ENCODE results near the gene SORCS3. TPM values are rescaled to one million over a fixed set of nuclear protein-coding genes. Genes with fewer than 3 reads are reported as not detected.

SORCS3 gene
- total RNA-seq, 1 donor from 2014 or later, result not detected

DNA sequence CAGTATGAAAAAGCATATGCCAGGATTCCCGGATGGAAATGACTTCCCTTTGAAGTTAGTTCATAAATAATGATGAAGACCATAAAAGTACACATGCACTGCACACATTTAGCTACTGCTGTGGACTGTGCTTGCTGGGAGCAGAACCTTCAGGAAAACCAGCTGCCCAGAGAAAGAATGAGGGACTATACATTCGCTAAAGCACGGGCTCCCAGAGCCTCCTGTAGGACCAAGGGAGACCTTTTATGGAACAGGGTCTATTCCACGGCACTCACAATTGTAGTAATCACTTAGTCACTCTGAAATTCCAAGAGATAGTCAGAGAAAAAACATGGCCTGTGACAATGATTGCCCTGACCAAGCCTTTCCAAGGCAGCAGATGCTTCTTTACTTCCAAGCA lies 24.1 kb downstream of the SORCS3 start:
- Mint-ChIP-seq H3K9me3 (ENCODE audit: low read depth) (no peaks in the 10 kb centered on the region), H3K36me3 (ENCODE audit: low read depth) (no peaks in the 10 kb centered on the region), H3K27ac (ENCODE audit: unreplicated experiment) (no peak overlapping the region), H3K4me1 (ENCODE audit: low read depth) (no peaks in the 10 kb centered on the region), H3K27me3 (ENCODE audit: low read depth) (peaks cover 13% of the 10 kb centered on the region), H3K4me3 (ENCODE audit: unreplicated experiment) (no peak overlapping the region)
- DNase-seq (ENCODE audit: low spot score), result no peak
- TF ChIP-seq, protein P1, sequence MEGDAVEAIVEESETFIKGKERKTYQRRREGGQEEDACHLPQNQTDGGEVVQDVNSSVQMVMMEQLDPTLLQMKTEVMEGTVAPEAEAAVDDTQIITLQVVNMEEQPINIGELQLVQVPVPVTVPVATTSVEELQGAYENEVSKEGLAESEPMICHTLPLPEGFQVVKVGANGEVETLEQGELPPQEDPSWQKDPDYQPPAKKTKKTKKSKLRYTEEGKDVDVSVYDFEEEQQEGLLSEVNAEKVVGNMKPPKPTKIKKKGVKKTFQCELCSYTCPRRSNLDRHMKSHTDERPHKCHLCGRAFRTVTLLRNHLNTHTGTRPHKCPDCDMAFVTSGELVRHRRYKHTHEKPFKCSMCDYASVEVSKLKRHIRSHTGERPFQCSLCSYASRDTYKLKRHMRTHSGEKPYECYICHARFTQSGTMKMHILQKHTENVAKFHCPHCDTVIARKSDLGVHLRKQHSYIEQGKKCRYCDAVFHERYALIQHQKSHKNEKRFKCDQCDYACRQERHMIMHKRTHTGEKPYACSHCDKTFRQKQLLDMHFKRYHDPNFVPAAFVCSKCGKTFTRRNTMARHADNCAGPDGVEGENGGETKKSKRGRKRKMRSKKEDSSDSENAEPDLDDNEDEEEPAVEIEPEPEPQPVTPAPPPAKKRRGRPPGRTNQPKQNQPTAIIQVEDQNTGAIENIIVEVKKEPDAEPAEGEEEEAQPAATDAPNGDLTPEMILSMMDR (IDR thresholded peaks at IDR 0.05), result no peak

- H3K27ac Mint-ChIP-seq (ENCODE audit: unreplicated experiment), result no peak overlapping the region
These were observed 25.0 kb downstream of the SORCS3 start for GRCh38 chr10:104666106-104666505.

DNA sequence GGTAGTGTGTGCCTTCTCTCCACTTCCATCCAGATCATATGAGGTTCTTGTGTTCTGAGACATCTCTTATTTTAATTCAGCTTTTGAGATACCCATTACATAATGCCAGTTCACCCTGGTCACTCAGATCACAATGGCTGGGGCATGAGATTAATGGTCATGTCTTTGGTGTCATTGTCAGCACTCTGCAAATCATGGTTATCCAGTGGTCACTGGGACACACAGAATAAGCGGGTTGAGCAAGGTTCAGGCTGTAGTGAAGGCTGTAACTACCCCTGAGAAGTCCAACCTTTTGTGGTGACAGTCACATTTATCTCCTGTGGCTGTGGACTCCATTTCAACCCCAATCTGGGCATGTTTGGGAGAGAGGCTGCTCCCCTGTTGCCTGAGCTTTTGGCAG lies 35.8 kb downstream of the SORCS3 start:
- Mint-ChIP-seq H3K27ac (ENCODE audit: unreplicated experiment) (no peak overlapping the region), H3K36me3 (ENCODE audit: low read depth) (no peaks in the 10 kb centered on the region), H3K9me3 (ENCODE audit: low read depth) (peaks cover 16% of the 10 kb centered on the region), H3K4me1 (ENCODE audit: low read depth) (no peaks in the 10 kb centered on the region), H3K4me3 (ENCODE audit: unreplicated experiment) (no peak overlapping the region), H3K27me3 (ENCODE audit: low read depth) (no peaks in the 10 kb centered on the region)
- TF ChIP-seq, protein P1 (IDR thresholded peaks at IDR 0.05), result no peak
- no peak for DNase-seq (ENCODE audit: low spot score)

More at GRCh38 chr10:104666106-104666505, 25.0 kb downstream of the SORCS3 start:
- Mint-ChIP-seq H3K9me3 (ENCODE audit: low read depth) (peaks cover 7% of the 10 kb centered on the region), H3K4me1 (ENCODE audit: low read depth) (no peaks in the 10 kb centered on the region), H3K36me3 (ENCODE audit: low read depth) (no peaks in the 10 kb centered on the region), H3K27me3 (ENCODE audit: low read depth) (peaks cover 11% of the 10 kb centered on the region), H3K4me3 (ENCODE audit: unreplicated experiment) (no peak overlapping the region)
- no peak for DNase-seq (ENCODE audit: low spot score)
- TF ChIP-seq, protein P1 (IDR thresholded peaks at IDR 0.05), result no peak

- Mint-ChIP-seq H3K9me3 (ENCODE audit: low read depth) (peaks cover 3% of the 10 kb centered on the region), H3K27me3 (ENCODE audit: low read depth) (no peaks in the 10 kb centered on the region), H3K4me3 (ENCODE audit: unreplicated experiment) (no peak overlapping the region), H3K27ac (ENCODE audit: unreplicated experiment) (no peak overlapping the region), H3K36me3 (ENCODE audit: low read depth) (no peaks in the 10 kb centered on the region), H3K4me1 (ENCODE audit: low read depth) (no peaks in the 10 kb centered on the region)
- no peak for DNase-seq (ENCODE audit: low spot score)
- TF ChIP-seq, protein P1 (IDR thresholded peaks at IDR 0.05), result no peak
These were observed 37.6 kb downstream of the SORCS3 start for GRCh38 chr10:104678658-104679057.

DNA sequence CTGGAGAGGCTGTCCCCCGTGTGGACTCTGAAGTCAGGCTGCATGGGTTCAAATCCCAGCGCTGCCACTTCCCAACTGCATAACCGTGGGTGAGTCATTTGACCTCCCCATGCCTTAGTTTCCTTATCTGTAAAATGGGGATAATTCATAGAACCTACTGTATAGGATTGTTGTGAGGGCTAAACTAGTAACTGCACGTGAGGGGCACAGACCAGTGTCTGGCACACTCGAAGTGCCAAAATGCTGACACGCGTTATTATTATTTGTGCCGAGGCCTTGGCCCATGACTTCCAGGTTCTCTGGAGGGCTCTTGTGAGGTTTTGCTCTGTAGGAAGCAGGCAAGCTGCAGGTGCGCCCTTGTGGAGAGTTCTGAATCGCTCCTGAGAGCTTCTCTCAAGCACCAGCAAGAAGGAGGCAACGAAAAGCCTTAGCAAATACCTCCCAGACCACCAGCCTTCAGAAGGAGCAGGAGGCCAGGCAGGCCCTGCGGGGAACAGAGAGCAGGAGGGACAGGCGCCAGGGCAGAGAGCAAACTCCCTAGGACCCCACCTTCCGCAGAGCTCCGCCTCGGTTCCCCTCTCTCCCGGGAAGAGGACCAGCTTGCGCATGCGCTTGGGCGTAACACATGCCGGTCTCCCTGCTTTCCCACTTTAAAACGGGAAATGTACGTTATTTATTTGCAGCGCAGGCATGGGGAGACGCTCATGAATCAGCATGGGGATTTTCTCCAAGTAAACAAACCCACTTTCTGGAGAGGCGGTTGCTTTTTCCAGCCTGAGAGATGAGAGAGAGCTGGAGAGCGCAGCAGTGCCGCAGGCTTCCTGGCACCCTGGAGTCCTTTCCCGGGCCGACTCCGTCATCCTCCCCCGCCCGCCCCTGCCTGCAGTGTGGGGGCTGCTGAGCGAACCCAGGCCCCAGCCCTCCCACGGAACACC lies 39.6 kb downstream of the SORCS3 start:
- TF ChIP-seq, protein P1 (IDR thresholded peaks at IDR 0.05), result no peak
- Mint-ChIP-seq H3K4me1 (ENCODE audit: low read depth) (no peaks in the 10 kb centered on the region), H3K9me3 (ENCODE audit: low read depth) (no peaks in the 10 kb centered on the region), H3K36me3 (ENCODE audit: low read depth) (no peaks in the 10 kb centered on the region), H3K27me3 (ENCODE audit: low read depth) (no peaks in the 10 kb centered on the region), H3K27ac (ENCODE audit: unreplicated experiment) (no peak overlapping the region), H3K4me3 (ENCODE audit: unreplicated experiment) (peak overlapping the region; percentile 60)
- DNase-seq (ENCODE audit: low spot score), result no peak
